ENCODE results near the gene CDK5RAP1. TPM values are rescaled to one million over a fixed set of nuclear protein-coding genes. Genes with fewer than 3 reads are reported as not detected.

Gene CDK5RAP1
- total RNA-seq (10 to 100 TPM in 4 of 6 donors, 1 to 10 TPM in 2; 8.1 to 12.6 (median 11.0) TPM), polyA plus RNA-seq (10 to 100 TPM; 38.6 to 63.9 TPM)

- no peak for FAIRE-seq
Measured at GRCh38 chr20:33401184-33401920, at the start of gene CDK5RAP1. CDK5RAP1 (minus strand) TSS chr20:33401519; CDS start chr20:33397064, 4,455 bp downstream.

GRCh38 chr20:33450867-33451266, 49.5 kb upstream of the CDK5RAP1 start:
- intact Hi-C loops (cut with DNase I): loop anchor here in 1 of 3 donors (5.0 kb wide), 1 partner anchor 221 kb away; the partner anchor contains the start of gene NECAB3

More at GRCh38 chr20:33401184-33401920, at the start of gene CDK5RAP1:
- no peak for TF ChIP-seq CTCF (IDR thresholded peaks at IDR 0.05)
- Histone ChIP-seq H3K27ac (no peak within 1 kb of the TSS), H3K4me3 (peak within 1 kb of the TSS; percentile 92 to 98 (median 96)), H3K27me3 (no peaks in the 10 kb centered on the region), H3K4me1 (peaks cover 0 to 19% (median 9%) of the 10 kb centered on the region in 3 donors), H3K9me3 (no peaks in the 10 kb centered on the region), H3K36me3 (no peaks in the 10 kb centered on the region)
- intact Hi-C loops (cut with DNase I): no loop called here
- ATAC-seq (peak; percentile 97 to 100 (median 99)), DNase-seq (peak; percentile 73 to 93 (median 84))
- WGBS, 2 donors: 0 to 1% methylated on average over 43 of the region's 43 CpGs

GRCh38 chr20:33445881-33446625, 44.7 kb upstream of the CDK5RAP1 start:
- Histone ChIP-seq H3K4me3 (no peak overlapping the region), H3K4me1 (no peaks in the 10 kb centered on the region), H3K27me3 (no peaks in the 10 kb centered on the region), H3K27ac (no peak overlapping the region), H3K36me3 (no peaks in the 10 kb centered on the region), H3K9me3 (no peaks in the 10 kb centered on the region)
- TF ChIP-seq CTCF (IDR thresholded peaks at IDR 0.05): no peak
- FAIRE-seq (no peak), ATAC-seq (no peak), DNase-seq (no peak)
- 87 to 92% methylated on average over 4 of the region's 4 CpGs for WGBS, 2 donors
- intact Hi-C loops (cut with DNase I): no loop called here

More at GRCh38 chr20:33450867-33451266, 49.5 kb upstream of the CDK5RAP1 start:
- Histone ChIP-seq H3K9me3 (no peaks in the 10 kb centered on the region), H3K4me3 (no peak overlapping the region), H3K4me1 (no peaks in the 10 kb centered on the region), H3K27me3 (no peaks in the 10 kb centered on the region), H3K27ac (no peak overlapping the region), H3K36me3 (no peaks in the 10 kb centered on the region)
- TF ChIP-seq CTCF (IDR thresholded peaks at IDR 0.05): no peak
- ATAC-seq (peak in 1 of 4 donors; percentile 51), FAIRE-seq (no peak), DNase-seq (peak in 1 of 6 donors; percentile 19)
- WGBS, 2 donors: 36 to 43% methylated on average over 4 of the region's 4 CpGs

- DNase-seq (peak in 2 of 6 donors; percentile 23 to 33), FAIRE-seq (no peak)
Measured at GRCh38 chr20:33444797-33445560, 43.7 kb upstream of the CDK5RAP1 start.

More at GRCh38 chr20:33444797-33445560, 43.7 kb upstream of the CDK5RAP1 start:
- H3K36me3 ChIP-seq: no peaks in the 10 kb centered on the region
- ATAC-seq: peak in 2 of 4 donors; percentile 14 to 16
- H3K27me3 ChIP-seq: no peaks in the 10 kb centered on the region
- H3K4me3 ChIP-seq: peak overlapping the region in 2 of 4 donors; percentile 63 to 69
- H3K27ac ChIP-seq: no peak overlapping the region
- H3K4me1 ChIP-seq: no peaks in the 10 kb centered on the region
- intact Hi-C loops (cut with DNase I): no loop called here
- WGBS, 2 donors: 35 to 43% methylated on average over 4 of the region's 4 CpGs
- no peaks in the 10 kb centered on the region for H3K9me3 ChIP-seq
- TF ChIP-seq CTCF (IDR thresholded peaks at IDR 0.05): no peak
